ENCODE results near the gene IFNB1. TPM values are rescaled to one million over a fixed set of nuclear protein-coding genes. Genes with fewer than 3 reads are reported as not detected.

The IFNB1 gene
- total RNA-seq = 1 to 10 TPM; 1.1 to 1.2 TPM

GRCh38 chr9:21077781-21078180, at the start of gene IFNB1:
IFNB1 (minus strand) TSS chr9:21077942; CDS start chr9:21077869, 73 bp downstream.
- H3K4me1 Mint-ChIP-seq = peaks cover 25% of the 10 kb centered on the region
- H3K36me3 Mint-ChIP-seq = peaks cover 7% of the 10 kb centered on the region
- H3K4me3 Mint-ChIP-seq = no peak within 1 kb of the TSS
- CTCF ChIA-PET = interaction anchor here (1.2 to 3.1 kb wide), 5 partner anchors 19 to 47 kb away, joined by 3 to 20 read pairs (median 5); partner anchors contain the start of gene HACD4
- H3K27ac Mint-ChIP-seq = peak within 1 kb of the TSS; percentile 12
- no peak for DNase-seq
- ATAC-seq = no peak
- peaks cover 10% of the 10 kb centered on the region for H3K27me3 Mint-ChIP-seq
- no peaks in the 10 kb centered on the region for H3K9me3 Mint-ChIP-seq (ENCODE audit: low read depth)

DNA sequence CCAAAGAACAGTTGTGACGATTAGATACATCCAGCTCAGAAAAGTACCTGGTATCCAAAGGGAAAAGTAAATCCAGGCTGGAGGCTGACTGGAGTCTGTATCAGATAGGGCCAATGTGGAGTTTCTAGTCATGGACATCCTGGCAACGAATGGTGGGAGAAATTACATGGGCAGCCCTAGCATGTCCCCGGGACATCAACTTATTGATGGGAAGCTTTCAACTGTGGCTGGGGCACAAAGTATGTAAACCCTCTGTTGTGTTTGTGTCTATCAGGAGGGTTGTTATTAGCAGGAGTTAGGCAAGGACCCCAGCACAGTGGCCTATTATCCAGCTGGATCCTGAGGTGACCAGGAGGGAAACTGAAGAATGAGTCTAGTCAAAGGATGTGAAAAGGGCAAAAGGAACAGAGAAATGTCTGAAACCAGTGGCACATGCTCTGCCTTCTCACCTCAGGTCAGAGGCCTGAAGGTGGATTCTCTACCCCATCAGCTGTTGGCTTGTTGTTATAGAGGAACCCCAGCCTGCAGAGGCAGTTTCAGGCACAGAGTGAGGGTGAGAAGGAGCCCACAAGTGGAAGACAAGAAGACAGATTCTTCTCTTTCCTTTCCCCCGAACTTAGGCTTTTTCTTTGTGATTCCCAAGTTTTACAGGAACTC, 44.0 kb upstream of the IFNB1 start:
- Mint-ChIP-seq H3K27ac (no peak overlapping the region), H3K36me3 (no peaks in the 10 kb centered on the region), H3K27me3 (peaks cover 33% of the 10 kb centered on the region), H3K4me1 (peaks cover 10% of the 10 kb centered on the region), H3K9me3 (ENCODE audit: low read depth) (peaks cover 1% of the 10 kb centered on the region), H3K4me3 (no peak overlapping the region)
- DNase-seq = no peak
- no peak for ATAC-seq
- CTCF ChIA-PET = interaction anchor here (1.2 kb wide), 1 partner anchor 11 kb away, joined by 6 read pairs; no protein-coding TSS in a partner anchor

DNA sequence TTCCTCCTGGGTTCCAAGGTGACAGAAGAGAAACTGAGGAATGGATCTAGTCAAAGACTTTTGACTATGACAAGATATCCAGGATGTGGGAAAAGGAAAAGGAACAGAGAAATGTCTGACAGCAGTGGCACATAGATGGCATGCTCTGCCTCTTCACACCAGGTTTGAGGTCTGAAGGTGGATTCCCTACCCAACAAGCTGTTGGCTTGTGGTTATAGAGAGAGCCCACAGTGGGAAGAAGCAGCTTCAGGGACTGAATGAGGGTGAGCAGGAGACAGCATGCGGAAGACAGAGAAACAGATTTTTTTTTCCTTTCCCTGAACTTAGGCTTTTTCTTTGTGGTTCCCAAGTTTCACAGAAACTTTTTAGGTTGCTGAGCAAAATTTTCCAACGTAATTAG, 43.3 kb upstream of the IFNB1 start:
- peaks cover 10% of the 10 kb centered on the region for H3K4me1 Mint-ChIP-seq

DNA sequence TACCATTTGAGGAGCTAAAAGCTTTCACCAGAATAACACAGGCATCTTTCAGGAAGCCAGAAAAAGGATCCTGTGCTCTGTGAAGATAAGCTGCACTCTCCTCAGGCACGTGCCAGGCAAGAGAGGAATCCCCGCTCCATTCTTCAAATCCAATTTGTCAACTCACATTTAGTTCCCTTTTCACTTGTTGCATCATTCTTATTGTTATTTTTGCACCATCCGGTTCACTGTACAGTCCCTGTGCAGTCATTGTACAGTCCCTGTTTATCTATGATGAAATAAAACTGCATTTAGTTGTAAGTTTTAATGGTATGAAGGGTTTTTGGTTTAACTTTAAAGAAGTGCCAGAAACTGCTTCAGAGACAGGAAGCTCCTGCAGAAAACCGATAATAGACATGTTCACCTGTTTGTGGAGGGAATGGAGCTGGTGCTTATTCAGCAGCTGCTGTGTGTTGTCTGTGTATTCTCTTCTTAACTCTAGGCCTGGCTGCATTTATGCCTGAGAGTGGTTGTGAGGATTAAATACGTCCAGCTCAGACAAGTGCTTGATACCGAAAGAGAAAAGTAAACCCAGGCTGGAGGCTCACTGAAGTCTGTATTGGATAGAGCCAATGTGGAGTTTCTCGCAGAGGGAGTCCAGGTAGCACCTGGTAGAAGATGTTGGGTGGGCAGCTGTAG, 41.5 kb upstream of the IFNB1 start:
- CTCF ChIA-PET = interaction anchor here (0.7 to 1.3 kb wide), 2 partner anchors 8 to 9 kb away, joined by 3 read pairs; no protein-coding TSS in a partner anchor
- no peak overlapping the region for H3K27ac Mint-ChIP-seq
- H3K4me1 Mint-ChIP-seq = peaks cover 10% of the 10 kb centered on the region
- H3K27me3 Mint-ChIP-seq = peaks cover 30% of the 10 kb centered on the region
- H3K36me3 Mint-ChIP-seq = no peaks in the 10 kb centered on the region
- no peaks in the 10 kb centered on the region for H3K9me3 Mint-ChIP-seq (ENCODE audit: low read depth)
- H3K4me3 Mint-ChIP-seq = no peak overlapping the region
- DNase-seq (no peak), ATAC-seq (no peak)

More for the DNA sequence above, 43.3 kb upstream of the IFNB1 start:
- Mint-ChIP-seq H3K27ac (no peak overlapping the region), H3K9me3 (ENCODE audit: low read depth) (no peaks in the 10 kb centered on the region), H3K36me3 (no peaks in the 10 kb centered on the region), H3K27me3 (peaks cover 35% of the 10 kb centered on the region), H3K4me3 (no peak overlapping the region)
- no peak for DNase-seq
- no peak for ATAC-seq
- CTCF ChIA-PET = interaction anchor here (1.2 kb wide), 1 partner anchor 10 kb away, joined by 6 read pairs; no protein-coding TSS in a partner anchor

- H3K4me1 Mint-ChIP-seq = no peaks in the 10 kb centered on the region
- ATAC-seq (no peak), DNase-seq (no peak)
- H3K4me3 Mint-ChIP-seq = no peak overlapping the region
- H3K27ac Mint-ChIP-seq = no peak overlapping the region
- H3K9me3 Mint-ChIP-seq (ENCODE audit: low read depth) = no peaks in the 10 kb centered on the region
- H3K36me3 Mint-ChIP-seq = no peaks in the 10 kb centered on the region
- H3K27me3 Mint-ChIP-seq = peaks cover 25% of the 10 kb centered on the region
- CTCF ChIA-PET = interaction anchor here (1.5 kb wide), 1 partner anchor 53 kb away, joined by 3 read pairs; no protein-coding TSS in a partner anchor
Observed at GRCh38 chr9:21114311-21114710, 36.6 kb upstream of the IFNB1 start.

DNA sequence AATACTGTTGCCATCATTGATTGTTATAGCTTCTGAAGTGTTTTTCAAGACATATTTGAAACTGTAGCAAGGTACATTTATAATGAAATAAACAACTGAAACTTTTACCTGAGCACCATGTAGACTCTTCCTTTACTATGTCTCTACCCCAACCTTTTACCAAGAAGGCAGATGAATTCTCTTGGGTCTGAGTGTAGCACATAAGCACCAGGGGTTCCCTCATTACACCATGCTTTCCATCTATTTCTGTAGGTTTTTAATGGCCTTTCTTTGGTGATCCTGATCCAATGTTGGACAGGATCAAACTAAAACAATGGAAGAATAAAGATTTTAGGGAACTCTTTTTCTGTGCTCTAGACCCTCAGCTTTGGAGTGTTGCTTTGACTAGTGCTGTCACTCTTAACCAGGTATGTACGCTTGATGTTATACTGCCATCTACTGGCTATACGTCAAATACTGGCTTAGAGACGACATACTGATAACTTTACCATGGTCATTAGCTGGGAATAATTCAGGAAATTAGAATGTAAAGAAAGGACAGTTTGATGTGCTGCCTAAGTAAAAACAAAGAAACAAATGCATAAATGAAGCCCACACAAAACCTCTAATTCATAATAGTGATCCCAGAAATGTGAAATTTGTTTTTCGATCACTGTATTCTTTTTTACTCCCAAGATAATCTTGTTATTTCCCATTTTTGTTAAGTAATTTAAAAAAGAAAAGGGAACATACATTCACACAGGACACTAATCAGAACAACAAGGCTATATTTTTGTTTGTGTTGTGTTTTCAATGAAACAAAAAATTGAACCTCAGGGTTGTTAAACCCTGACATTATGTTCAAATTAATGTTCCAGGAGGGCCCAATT, 33.2 kb upstream of the IFNB1 start:
- H3K36me3 Mint-ChIP-seq = no peaks in the 10 kb centered on the region
- H3K27me3 Mint-ChIP-seq = peaks cover 6% of the 10 kb centered on the region
- no peak overlapping the region for H3K4me3 Mint-ChIP-seq
- no peak for DNase-seq
- H3K27ac Mint-ChIP-seq = no peak overlapping the region
- H3K4me1 Mint-ChIP-seq = no peaks in the 10 kb centered on the region
- CTCF ChIA-PET = interaction anchor here (0.7 to 3.9 kb wide), 31 partner anchors 8 to 690 kb away, joined by 3 to 25 read pairs (median 4); partner anchors contain the start of genes HACD4, IFNB1 and MLLT3
- H3K9me3 Mint-ChIP-seq (ENCODE audit: low read depth) = no peaks in the 10 kb centered on the region
- peak; percentile 93 for ATAC-seq

DNA sequence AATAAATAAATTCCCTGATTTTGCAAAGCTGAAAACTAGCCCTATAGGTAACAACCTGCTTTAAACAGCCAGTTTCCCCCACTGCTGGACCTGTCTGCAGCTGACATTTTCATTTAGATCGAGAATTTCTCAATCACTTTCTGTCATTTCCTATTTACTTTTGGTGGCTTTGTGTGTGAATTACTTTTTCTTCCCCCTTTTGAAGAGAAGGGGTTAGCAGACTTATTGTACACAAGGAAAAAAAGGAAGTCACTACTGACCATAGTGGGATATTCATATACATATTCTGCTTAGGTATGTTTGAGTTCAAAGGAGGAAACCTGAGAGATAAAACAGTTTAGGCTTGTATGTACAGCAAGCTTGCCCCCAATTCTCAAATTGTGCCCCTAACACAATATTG, 27.0 kb upstream of the IFNB1 start:
- Mint-ChIP-seq H3K9me3 (ENCODE audit: low read depth) (no peaks in the 10 kb centered on the region), H3K4me3 (no peak overlapping the region), H3K27me3 (no peaks in the 10 kb centered on the region), H3K4me1 (peaks cover 5% of the 10 kb centered on the region), H3K27ac (no peak overlapping the region), H3K36me3 (no peaks in the 10 kb centered on the region)
- no peak for ATAC-seq
- CTCF ChIA-PET = no interaction called here
- DNase-seq = no peak

GRCh38 chr9:21102305-21102704, 24.6 kb upstream of the IFNB1 start:
- H3K4me1 Mint-ChIP-seq = peaks cover 7% of the 10 kb centered on the region
- ATAC-seq (no peak), DNase-seq (no peak)
- H3K4me3 Mint-ChIP-seq = no peak overlapping the region
- H3K36me3 Mint-ChIP-seq = peaks cover 1% of the 10 kb centered on the region
- CTCF ChIA-PET = interaction anchor here (1.4 to 1.6 kb wide), 2 partner anchors 8 to 23 kb away, joined by 3 to 11 read pairs; no protein-coding TSS in a partner anchor
- no peak overlapping the region for H3K27ac Mint-ChIP-seq
- no peaks in the 10 kb centered on the region for H3K27me3 Mint-ChIP-seq
- no peaks in the 10 kb centered on the region for H3K9me3 Mint-ChIP-seq (ENCODE audit: low read depth)

DNA sequence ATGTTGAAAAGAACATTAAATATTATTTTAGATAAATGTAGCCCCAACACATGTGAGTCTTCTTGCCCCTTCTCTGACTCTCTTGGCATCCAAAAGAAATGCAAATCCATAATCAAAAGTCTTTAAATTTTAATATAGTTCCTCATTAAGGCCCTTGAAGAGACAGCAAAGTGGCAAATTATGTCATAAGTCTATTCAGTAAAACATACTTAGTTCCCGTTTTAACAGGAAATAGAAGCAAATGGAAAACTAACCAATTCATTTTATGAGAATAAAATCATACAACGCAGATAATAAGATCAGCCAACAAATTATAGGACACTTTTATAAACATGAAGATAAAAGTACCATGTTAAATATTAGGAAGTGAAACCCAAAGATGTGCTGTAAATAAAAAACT, 20.1 kb upstream of the IFNB1 start:
- H3K27me3 Mint-ChIP-seq = no peaks in the 10 kb centered on the region
- peaks cover 1% of the 10 kb centered on the region for H3K36me3 Mint-ChIP-seq
- H3K9me3 Mint-ChIP-seq (ENCODE audit: low read depth) = no peaks in the 10 kb centered on the region
- H3K4me3 Mint-ChIP-seq = no peak overlapping the region
- H3K27ac Mint-ChIP-seq = no peak overlapping the region
- peaks cover 29% of the 10 kb centered on the region for H3K4me1 Mint-ChIP-seq
- no peak for ATAC-seq
- no peak for DNase-seq
- CTCF ChIA-PET = interaction anchor here (2.3 kb wide), 1 partner anchor 20 kb away, joined by 13 read pairs; the partner anchor contains the start of gene IFNB1

DNA sequence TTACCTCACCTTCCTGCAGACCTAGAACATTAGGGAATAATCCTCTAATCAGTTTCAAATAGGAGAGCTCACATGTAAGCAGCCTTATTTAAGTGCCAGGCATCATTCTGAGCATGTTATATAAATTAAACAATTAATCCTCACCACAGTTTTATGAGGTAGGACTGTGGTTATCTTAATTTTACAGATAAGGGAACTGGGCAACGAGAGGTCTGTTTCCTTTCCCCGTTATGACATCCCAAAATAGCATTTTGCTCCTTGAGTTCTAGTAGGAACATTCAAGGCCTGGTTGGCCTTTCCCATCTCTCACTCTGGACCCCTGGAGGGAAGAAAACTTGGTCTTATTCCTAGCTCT, 19.1 kb upstream of the IFNB1 start:
- peaks cover 1% of the 10 kb centered on the region for H3K36me3 Mint-ChIP-seq
- H3K9me3 Mint-ChIP-seq (ENCODE audit: low read depth) = no peaks in the 10 kb centered on the region

GRCh38 chr9:21096172-21096900, 18.6 kb upstream of the IFNB1 start:
- Mint-ChIP-seq H3K36me3 (peaks cover 1% of the 10 kb centered on the region), H3K4me3 (peak overlapping the region; percentile 67), H3K9me3 (ENCODE audit: low read depth) (no peaks in the 10 kb centered on the region), H3K27ac (peak overlapping the region; percentile 81), H3K4me1 (peaks cover 35% of the 10 kb centered on the region), H3K27me3 (no peaks in the 10 kb centered on the region)
- CTCF ChIA-PET = interaction anchor here (1.2 to 2.3 kb wide), 3 partner anchors 15 to 51 kb away, joined by 3 to 20 read pairs (median 13); partner anchors contain the start of gene IFNB1
- DNase-seq = peak; percentile 59
- ATAC-seq = peak; percentile 87

More for the DNA sequence above, 19.1 kb upstream of the IFNB1 start:
- no peak for ATAC-seq
- no peak for DNase-seq
- Mint-ChIP-seq H3K27me3 (no peaks in the 10 kb centered on the region), H3K4me1 (peaks cover 31% of the 10 kb centered on the region), H3K27ac (peak overlapping the region; percentile 81), H3K4me3 (peak overlapping the region; percentile 67)
- CTCF ChIA-PET = interaction anchor here (1.2 to 2.3 kb wide), 3 partner anchors 14 to 51 kb away, joined by 3 to 20 read pairs (median 13); partner anchors contain the start of gene IFNB1

- peaks cover 33% of the 10 kb centered on the region for H3K4me1 Mint-ChIP-seq
- no peak for DNase-seq
- no peak for ATAC-seq
- H3K27ac Mint-ChIP-seq = peak overlapping the region; percentile 81
- CTCF ChIA-PET = interaction anchor here (1.2 to 2.3 kb wide), 3 partner anchors 16 to 52 kb away, joined by 3 to 20 read pairs (median 13); partner anchors contain the start of gene IFNB1
- H3K27me3 Mint-ChIP-seq = no peaks in the 10 kb centered on the region
- peaks cover 1% of the 10 kb centered on the region for H3K36me3 Mint-ChIP-seq
- no peaks in the 10 kb centered on the region for H3K9me3 Mint-ChIP-seq (ENCODE audit: low read depth)
- peak overlapping the region; percentile 67 for H3K4me3 Mint-ChIP-seq
Observed at GRCh38 chr9:21095561-21095960, 17.8 kb upstream of the IFNB1 start.
